Measurements from ENCODE around the gene YBX1.

GRCh38 chr1:42689912-42690311, 7.7 kb downstream of the YBX1 start:
- TF ChIP-seq POLR2A (IDR thresholded peaks at IDR 0.05) = no peak
- no peak for TF ChIP-seq CTCF (IDR thresholded peaks at IDR 0.05)

Measured in Peyer's patch (tissue), 4 donors.